Stimulated activated CD8-positive, alpha-beta memory T cell treated with anti-CD3 and anti-CD28 coated beads, Interleukin-4, amount 100 ng/mL, for 48 hours (primary cell): ENCODE measurements around the gene ZNF528.
A peak's percentile ranks its signal among the peaks of the same experiment; 100 is the strongest.

Experiments used
- DNase-seq: peaks from one replicate; pipeline ENCODE4 v3.0.0-alpha.2; 2020

ZNF528 gene

GRCh38 chr19:52397310-52398080 is at the start of gene ZNF528:
TSS of gene ZNF528 (plus strand) at chr19:52397849. CDS start at chr19:52402014, 4,165 bp downstream.
- peak; percentile 97 for DNase-seq

GRCh38 chr19:52351512-52351911 is 46.1 kb upstream of the ZNF528 start:
- peak; percentile 27 for DNase-seq

GRCh38 chr19:52366414-52366824 is 31.2 kb upstream of the ZNF528 start:
- no peak for DNase-seq

GRCh38 chr19:52369559-52370340 is 27.9 kb upstream of the ZNF528 start, which contains the start of gene ZNF880:
TSS of gene ZNF880 (plus strand) at chr19:52369923. CDS start at chr19:52369966, 43 bp downstream.
- DNase-seq: peak; percentile 96

- no peak for DNase-seq
These were observed 27.3 kb upstream of the ZNF528 start for GRCh38 chr19:52370341-52370710.

- no peak for DNase-seq
These were observed 6.5 kb upstream of the ZNF528 start for GRCh38 chr19:52391135-52391534.

- DNase-seq: peak; percentile 30
These were observed 412 bp downstream of the ZNF528 start for GRCh38 chr19:52398081-52398441.

- no peak for DNase-seq
These were observed 12.6 kb downstream of the ZNF528 start for GRCh38 chr19:52410276-52410675.

- no peak for DNase-seq
These were observed 18.1 kb downstream of the ZNF528 start for GRCh38 chr19:52415711-52416110.

- DNase-seq: no peak
These were observed 31.3 kb downstream of the ZNF528 start, which contains the start of gene ZNF534 for GRCh38 chr19:52428937-52429336. TSS of gene ZNF534 (plus strand) at chr19:52429148. CDS start at chr19:52431475, 2,327 bp downstream.

GRCh38 chr19:52442179-52442578 is 44.5 kb downstream of the ZNF528 start:
- DNase-seq: no peak

- DNase-seq: no peak
These were observed 46.9 kb downstream of the ZNF528 start for GRCh38 chr19:52444506-52444905.

- DNase-seq: no peak
These were observed 53.6 kb downstream of the ZNF528 start for GRCh38 chr19:52451241-52451640.

GRCh38 chr19:52453324-52454094 is 55.9 kb downstream of the ZNF528 start, which contains the start of gene ZNF578:
TSS of gene ZNF578 (plus strand) at chr19:52453553. CDS start at chr19:52501846, 48,293 bp downstream.
- DNase-seq: peak; percentile 74

GRCh38 chr19:52464798-52465470 is 67.3 kb downstream of the ZNF528 start:
- no peak for DNase-seq
